HepG2 (cell line): ENCODE results near the gene EPG5. TPM values are rescaled to one million over a fixed set of nuclear protein-coding genes. Genes with fewer than 3 reads are reported as not detected.

Experiments
- ATF7-NPFF ChIP-seq: sonication (generic); formaldehyde crosslinking; IDR thresholded peaks from 2 replicates; pipeline ENCODE4 v1.8.1; 2023; ENCODE audit warnings: mild to moderate bottlenecking, low read depth, missing genetic modification reagents, moderate library complexity
- HMGXB4 ChIP-seq, 2 experiments: sonication (generic) in 1 of 2; formaldehyde crosslinking in 1 of 2; IDR thresholded peaks; 2 replicates each; pipeline versions ENCODE4 v1.4.0 to v1.6.1; 2018 to 2020; ENCODE audit warnings: missing genetic modification reagents in 2 of 2, borderline replicate concordance in 1 of 2, low read depth in 1 of 2, mild to moderate bottlenecking in 1 of 2, missing biosample characterization in 1 of 2
- HNF1B ChIP-seq: sonication (generic); formaldehyde crosslinking; IDR thresholded peaks from 2 replicates; pipeline ENCODE4 v1.5.1; 2020; ENCODE audit warnings: mild to moderate bottlenecking, moderate library complexity, missing genetic modification reagents
- HNF4A ChIP-seq: sonication (generic); formaldehyde crosslinking; IDR thresholded peaks from 2 replicates; pipeline ENCODE4 v1.4.0; 2020; ENCODE audit warnings: missing genetic modification reagents
- IRF2 ChIP-seq: IDR thresholded peaks from 2 replicates; pipeline ENCODE4 v1.6.1; 2018; ENCODE audit warnings: missing genetic modification reagents, missing compliant biosample characterization
- PCBP1 ChIP-seq: fragments of 200-400 bp; formaldehyde crosslinking; IDR thresholded peaks from 2 replicates; pipeline ENCODE4 v1.6.1; 2017; ENCODE audit warnings: mild to moderate bottlenecking, low read depth, low read length, borderline replicate concordance
- TAF15 ChIP-seq: fragments of 200-400 bp; formaldehyde crosslinking; IDR thresholded peaks from one replicate; pipeline ENCODE4 v1.6.1; 2018; ENCODE audit warnings: mild to moderate bottlenecking, low read depth, low read length; ENCODE audit not compliant: poor library complexity, severe bottlenecking
- THAP8 ChIP-seq: sonication (generic); formaldehyde crosslinking; IDR thresholded peaks from 2 replicates; pipeline ENCODE4 v1.5.1; 2020; ENCODE audit warnings: missing genetic modification reagents, mild to moderate bottlenecking, borderline replicate concordance
- ZBTB14 ChIP-seq: sonication (generic); formaldehyde crosslinking; IDR thresholded peaks from 2 replicates; pipeline ENCODE4 v1.4.0; 2020; ENCODE audit warnings: missing genetic modification reagents
- ZIK1 ChIP-seq: sonication (generic); formaldehyde crosslinking; IDR thresholded peaks from 2 replicates; pipeline ENCODE4 v1.5.0; 2020; ENCODE audit warnings: mild to moderate bottlenecking, low read depth, missing genetic modification reagents, borderline replicate concordance
- ZNF326 ChIP-seq: sonication (generic); formaldehyde crosslinking; IDR thresholded peaks from 2 replicates; pipeline ENCODE4 v1.4.0; 2020; ENCODE audit warnings: missing genetic modification reagents, borderline replicate concordance
- ZNF350 ChIP-seq: sonication (generic); formaldehyde crosslinking; IDR thresholded peaks from 2 replicates; pipeline ENCODE4 v1.4.0; 2020; ENCODE audit warnings: mild to moderate bottlenecking, low read depth, missing genetic modification reagents, borderline replicate concordance
- ZNF407 ChIP-seq: sonication (generic); formaldehyde crosslinking; IDR thresholded peaks from one replicate; pipeline ENCODE4 v1.5.1; 2020; ENCODE audit warnings: mild to moderate bottlenecking, missing genetic modification reagents; ENCODE audit errors: not compliant biosample characterization
- polyA plus RNA-seq, 8 experiments: library from polyadenylated mRNA; depleted of rRNA in 3 of 8; stranded (reverse) in 7 of 8; unstranded in 1 of 8; fragments of >200 nt; fragmentation: Illumina TruSeq in 4 of 8; extraction: Trizol in 4 of 8; gene quantifications; 2 replicates each; pipeline versions ENCODE4 v1.2.1 to v1.2.3, GENCODE V29; 2011 to 2016; ENCODE audit warnings: low read depth in 4 of 8, missing spikeins in 1 of 8, mixed read lengths in 1 of 8; ENCODE audit not compliant: insufficient read depth in 1 of 8
- total RNA-seq, 5 experiments: library from RNA; depleted of rRNA; stranded (reverse); fragments of >200 nt; fragmentation: Illumina TruSeq; extraction: Trizol; gene quantifications; 2 replicates each; pipeline ENCODE4 v1.2.3, GENCODE V29; 2016; ENCODE audit warnings: low read depth in 1 of 5

Gene EPG5
- total and polyA plus RNA-seq, 2 of the 13 experiments (the other 11 are each of a cell fraction or from before 2014, with no cell fraction given) = 6.7 to 9.3 TPM

- TF ChIP-seq ZNF407 (CRISPR knock-in tag) = peak; percentile 72
- peak; percentile 42 for TF ChIP-seq TAF15
- TF ChIP-seq HNF1B (CRISPR knock-in tag) = peak; percentile 68
- peak; percentile 42; the same call in 1 of the 2 replicates for TF ChIP-seq ATF7-NPFF (CRISPR knock-in tag)
- TF ChIP-seq ZBTB14 = no peak
- 0 out of 2 replicates have a peak, but pooled peaks have one; percentile 38 for TF ChIP-seq ZIK1 (CRISPR knock-in tag)
- peak; percentile 70 for TF ChIP-seq ZNF350
- TF ChIP-seq HNF4A (CRISPR knock-in tag) = 0 out of 2 replicates have a peak, but pooled peaks have one; percentile 12
- no peak; a peak in 1 of 4 replicates for TF ChIP-seq HMGXB4 (CRISPR knock-in tag; IDR thresholded peaks at IDR 0.05; ENCODE audit: borderline replicate concordance in 1 of 2, low read depth in 1 of 2)
- peak; percentile 70; the same call in 1 of the 2 replicates for TF ChIP-seq THAP8 (CRISPR knock-in tag)
- no peak for TF ChIP-seq ZNF326 (CRISPR knock-in tag)
- peak; percentile 79; the same call in 1 of the 2 replicates for TF ChIP-seq IRF2 (CRISPR knock-in tag)
- 0 out of 2 replicates have a peak, but pooled peaks have one; percentile 48 for TF ChIP-seq PCBP1
Observed at GRCh38 chr18:45967007-45967706, at the start of gene EPG5 (continued).
